GM12892 (cell line): ENCODE data around the gene ZRANB3.

Experiments
- POLR2A ChIP-seq: IDR thresholded peaks from 2 replicates; pipeline ENCODE4 v1.6.1; 2011; ENCODE audit warnings: low read depth, low read length, control low read depth
- POLR2AphosphoS5 ChIP-seq: IDR thresholded peaks from 2 replicates; pipeline ENCODE4 v1.6.1; 2011; ENCODE audit warnings: low read depth, low read length, control low read depth

DNA sequence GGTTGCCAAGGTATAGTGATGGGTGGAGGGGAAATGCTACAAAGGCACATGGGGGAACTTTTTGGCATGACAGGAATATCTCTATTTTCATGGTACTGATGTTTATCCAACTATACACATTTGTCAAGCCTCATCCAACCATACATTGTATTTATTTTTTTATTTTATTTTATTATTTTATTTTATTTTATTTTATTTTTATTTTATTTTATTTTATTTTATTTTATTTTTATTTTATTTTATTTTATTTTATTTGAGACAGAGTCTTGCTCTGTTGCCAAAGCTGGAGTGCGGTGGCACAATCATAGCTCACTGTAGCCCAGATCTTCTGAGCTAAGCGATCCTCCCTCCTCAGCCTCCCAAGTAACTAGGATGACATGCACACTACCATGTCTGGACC lies 219.1 kb downstream of the ZRANB3 start:
- TF ChIP-seq POLR2AphosphoS5 (no peak), POLR2A (no peak)
